GM23248 (cell line): ENCODE data around the gene EVI5L. TPM values are rescaled to one million over a fixed set of nuclear protein-coding genes. Genes with fewer than 3 reads are reported as not detected.
A peak's percentile ranks its signal among the peaks of the same experiment; 100 is the strongest.

ENCODE experiments used
- DNase-seq: peaks from one replicate; pipeline ENCODE4 v3.0.0-alpha.2; 2015
- H2AFZ ChIP-seq: fragments of 200-600 bp; sonication (generic); 2 replicates; pipeline ENCODE4 v1.6.1; 2016; ENCODE audit warnings: antibody characterized with exemption
- H3F3A ChIP-seq: fragments of 200-600 bp; sonication (generic); 2 replicates; pipeline ENCODE4 v1.6.1; 2016; ENCODE audit warnings: mild to moderate bottlenecking, antibody characterized with exemption, mixed run types; ENCODE audit not compliant: insufficient read depth
- H3K27ac ChIP-seq: fragments of 200-600 bp; sonication (generic); 2 replicates; pipeline ENCODE4 v1.5.1; 2016; ENCODE audit warnings: mild to moderate bottlenecking
- H3K27me3 ChIP-seq: fragments of 200-600 bp; sonication (generic); replicated peaks from 2 replicates; pipeline ENCODE4 v1.6.1; 2016; ENCODE audit warnings: mild to moderate bottlenecking; ENCODE audit not compliant: insufficient read depth
- H3K36me3 ChIP-seq: fragments of 200-600 bp; sonication (generic); 2 replicates; pipeline ENCODE4 v1.6.1; 2016; ENCODE audit warnings: low read depth, mild to moderate bottlenecking
- H3K4me1 ChIP-seq: fragments of 200-600 bp; sonication (generic); 2 replicates; pipeline ENCODE4 v1.6.1; 2016; ENCODE audit warnings: mild to moderate bottlenecking; ENCODE audit not compliant: insufficient read depth
- H3K4me2 ChIP-seq: fragments of 200-600 bp; sonication (generic); one replicate; pipeline ENCODE4 v1.6.1; 2016; ENCODE audit warnings: mild to moderate bottlenecking; ENCODE audit not compliant: unreplicated experiment
- H3K4me3 ChIP-seq: fragments of 200-600 bp; sonication (generic); 2 replicates; pipeline ENCODE4 v1.5.1; 2016; ENCODE audit warnings: mild to moderate bottlenecking
- H3K79me2 ChIP-seq: fragments of 200-600 bp; sonication (generic); 2 replicates; pipeline ENCODE4 v1.6.1; 2016; ENCODE audit warnings: mild to moderate bottlenecking; ENCODE audit not compliant: insufficient read depth
- H3K9ac ChIP-seq: fragments of 200-600 bp; sonication (generic); 2 replicates; pipeline ENCODE4 v1.6.1; 2016; ENCODE audit warnings: mild to moderate bottlenecking
- H3K9me2 ChIP-seq: fragments of 200-600 bp; sonication (generic); 2 replicates; pipeline ENCODE4 v1.6.1; 2016; ENCODE audit warnings: mixed run types, mild to moderate bottlenecking, moderate library complexity; ENCODE audit not compliant: insufficient read depth
- H3K9me3 ChIP-seq: fragments of 200-600 bp; sonication (generic); one replicate; pipeline ENCODE4 v1.6.1; 2017; ENCODE audit warnings: low read depth
- H4K20me1 ChIP-seq: fragments of 200-600 bp; sonication (generic); 2 replicates; pipeline ENCODE4 v1.6.0; 2016; ENCODE audit not compliant: insufficient read depth
- EZH2 ChIP-seq: fragments of 200-600 bp; sonication (generic); IDR thresholded peaks from 2 replicates; pipeline ENCODE4 v1.6.1; 2018; ENCODE audit warnings: antibody characterized with exemption, mild to moderate bottlenecking; ENCODE audit not compliant: insufficient read depth, poor library complexity, severe bottlenecking
- EZH2phosphoT487 ChIP-seq: fragments of 200-600 bp; sonication (generic); IDR thresholded peaks from 2 replicates; pipeline ENCODE4 v1.6.1; 2018; ENCODE audit warnings: antibody characterized with exemption, moderate library complexity, mild to moderate bottlenecking, low read depth; ENCODE audit not compliant: insufficient read depth
- WGBS, 2 experiments: methylation state at CpG; one replicate each; pipeline ENCODE4 v1.1.6; 2015 to 2017; ENCODE audit warnings: low lambda C conversion rate in 2 of 2, low coverage in 1 of 2; ENCODE audit errors: missing lambda C conversion rate in 2 of 2; 5-methylcytosine and 5-hydroxymethylcytosine counted together
- in situ Hi-C: fragments of 300-500 bp; cut with MboI; formaldehyde crosslinking; loops from 2 replicates; pipeline ENCODE4 v1.15.0; 2020
- polyA plus RNA-seq: library from polyadenylated mRNA; unstranded; fragments of >200 nt; fragmentation: Nextera tagmentation; extraction: Ambion mirVana; gene quantifications from 2 replicates; pipeline ENCODE4 v1.2.1, GENCODE V29; 2016
- total RNA-seq: library from RNA; depleted of rRNA; stranded (reverse); fragments of >200 nt; shearing (Covaris generic); gene quantifications from 2 replicates; pipeline ENCODE4 v1.2.3, GENCODE V29; 2014

The EVI5L gene
- total and polyA plus RNA-seq, 2 experiments from 2014 or later, result 6.9 to 24.3 TPM

- no peaks in the 10 kb centered on the region for H3F3A ChIP-seq
- no peaks in the 10 kb centered on the region for H3K36me3 ChIP-seq
- no peaks in the 10 kb centered on the region for H3K9me2 ChIP-seq
- no peak overlapping the region for H3K9ac ChIP-seq
- H3K4me3 ChIP-seq, result no peak overlapping the region
- H4K20me1 ChIP-seq, result no peaks in the 10 kb centered on the region
- in situ Hi-C loops, result no loop called here
- no peak overlapping the region for H3K4me2 ChIP-seq
- no peaks in the 10 kb centered on the region for H3K9me3 ChIP-seq
- H3K79me2 ChIP-seq, result no peaks in the 10 kb centered on the region
- H3K27me3 ChIP-seq, result no peaks in the 10 kb centered on the region
- H3K27ac ChIP-seq, result no peak overlapping the region
- DNase-seq, result peak; percentile 70
- WGBS, 2 experiments, result 22 to 34% methylated on average over 32 to 44 of the region's 45 CpGs
- no peak for TF ChIP-seq EZH2phosphoT487
- no peak for TF ChIP-seq EZH2
- H2AFZ ChIP-seq, result no peak overlapping the region
- no peaks in the 10 kb centered on the region for H3K4me1 ChIP-seq
Observed at GRCh38 chr19:7852851-7853769, 23.1 kb downstream of the EVI5L start.

DNA sequence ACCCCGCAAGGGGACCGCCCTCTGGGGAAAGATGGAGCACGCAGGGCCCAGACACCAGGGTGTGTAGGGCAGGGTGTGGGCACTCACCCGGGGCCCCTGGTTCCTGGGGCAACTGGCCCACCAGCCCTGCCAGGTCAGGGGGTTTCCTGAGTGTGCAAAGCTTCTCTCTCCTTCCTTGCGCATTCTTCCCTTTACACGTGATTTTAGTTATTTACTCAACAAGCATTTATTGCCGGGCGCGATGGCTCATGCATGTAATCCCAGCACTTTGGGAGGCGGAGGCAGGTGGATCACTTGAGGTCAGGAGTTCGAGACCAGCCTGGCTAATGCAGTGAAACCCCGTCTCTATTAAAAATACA, 23.7 kb downstream of the EVI5L start:
- H3K9me2 ChIP-seq, result no peaks in the 10 kb centered on the region
- H2AFZ ChIP-seq, result no peak overlapping the region
- H3K4me2 ChIP-seq, result no peak overlapping the region
- no peaks in the 10 kb centered on the region for H3F3A ChIP-seq
- H3K4me3 ChIP-seq, result no peak overlapping the region
- no peaks in the 10 kb centered on the region for H3K36me3 ChIP-seq
- no peaks in the 10 kb centered on the region for H3K9me3 ChIP-seq
- H3K27me3 ChIP-seq, result no peaks in the 10 kb centered on the region
- in situ Hi-C loops, result no loop called here
- no peak overlapping the region for H3K27ac ChIP-seq
- 80 to 92% methylated on average over 12 of the region's 12 CpGs for WGBS, 2 experiments
- H3K79me2 ChIP-seq, result no peaks in the 10 kb centered on the region
- DNase-seq, result no peak
- no peaks in the 10 kb centered on the region for H4K20me1 ChIP-seq
- no peak for TF ChIP-seq EZH2
- TF ChIP-seq EZH2phosphoT487, result no peak
- H3K9ac ChIP-seq, result no peak overlapping the region
- no peaks in the 10 kb centered on the region for H3K4me1 ChIP-seq

DNA sequence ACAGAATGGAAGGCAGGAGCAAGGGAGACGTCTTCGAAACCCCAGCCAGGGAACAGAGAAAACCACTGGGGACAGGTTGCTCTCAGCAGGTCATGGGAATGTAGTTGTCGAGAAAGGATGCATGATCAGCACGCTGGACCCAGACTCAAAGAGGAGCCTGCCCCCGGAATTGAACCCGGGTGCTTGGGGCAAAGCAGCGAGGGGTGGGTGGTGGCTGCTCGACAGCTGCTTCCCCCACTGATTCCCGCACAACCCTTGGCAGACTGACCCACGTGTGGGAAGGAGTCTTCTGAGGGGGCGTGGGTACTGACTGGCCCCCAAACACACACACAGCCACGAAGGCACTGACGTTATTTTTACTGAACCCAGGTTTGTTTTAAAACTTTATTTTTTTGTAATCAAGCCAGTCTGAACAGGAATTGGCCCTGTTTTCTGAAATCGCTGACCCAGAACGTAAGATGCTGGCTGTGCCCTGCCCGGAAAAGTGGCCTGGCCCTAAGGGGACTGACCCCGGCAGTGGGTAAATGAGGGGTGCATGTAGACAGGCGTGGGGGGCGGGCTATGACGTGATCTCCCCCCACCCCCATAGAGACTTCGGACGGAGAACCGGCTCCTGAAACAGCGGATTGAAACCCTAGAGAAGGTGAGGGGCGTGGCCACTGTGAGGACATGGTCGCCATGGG, 25.5 kb downstream of the EVI5L start:
- no peak overlapping the region for H3K9ac ChIP-seq
- H2AFZ ChIP-seq, result no peak overlapping the region
- no peak overlapping the region for H3K27ac ChIP-seq
- 89 to 90% methylated on average over 26 of the region's 26 CpGs for WGBS, 2 experiments
- H3K9me2 ChIP-seq, result no peaks in the 10 kb centered on the region
- no peaks in the 10 kb centered on the region for H3K36me3 ChIP-seq
- no peaks in the 10 kb centered on the region for H4K20me1 ChIP-seq
- H3K4me2 ChIP-seq, result no peak overlapping the region
- H3K4me3 ChIP-seq, result no peak overlapping the region
- TF ChIP-seq EZH2 (no peak), EZH2phosphoT487 (no peak)
- no peaks in the 10 kb centered on the region for H3K79me2 ChIP-seq
- no peaks in the 10 kb centered on the region for H3K4me1 ChIP-seq
- no peaks in the 10 kb centered on the region for H3F3A ChIP-seq
- H3K9me3 ChIP-seq, result no peaks in the 10 kb centered on the region
- H3K27me3 ChIP-seq, result no peaks in the 10 kb centered on the region
- no peak for DNase-seq
- in situ Hi-C loops, result no loop called here

DNA sequence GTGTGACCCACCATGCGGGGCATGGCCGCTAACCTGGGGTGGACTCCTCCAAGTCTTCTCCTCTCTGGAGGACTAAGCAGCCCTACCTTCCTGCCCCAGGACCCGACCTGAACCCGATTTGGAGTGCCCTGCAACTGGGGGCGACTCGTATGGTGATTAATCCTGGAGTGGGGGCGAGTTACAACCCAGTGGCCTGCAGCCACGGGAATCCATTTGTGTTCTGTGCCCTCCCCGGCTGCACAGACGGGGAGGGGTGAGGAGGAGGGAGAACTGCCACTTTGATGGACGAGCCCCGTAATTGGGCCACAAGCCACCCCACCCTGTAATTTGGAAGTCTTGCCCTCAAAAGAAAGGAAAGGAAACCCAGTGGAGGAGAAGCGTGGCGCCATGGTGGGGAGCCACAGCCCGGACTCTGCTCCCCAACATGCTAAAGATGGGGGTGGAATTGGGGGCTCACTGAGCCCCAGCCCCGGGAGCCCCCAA, 26.1 kb downstream of the EVI5L start:
- H3K4me3 ChIP-seq, result no peak overlapping the region
- H3F3A ChIP-seq, result no peaks in the 10 kb centered on the region
- H2AFZ ChIP-seq, result no peak overlapping the region
- in situ Hi-C loops, result no loop called here
- no peaks in the 10 kb centered on the region for H3K9me3 ChIP-seq
- H3K36me3 ChIP-seq, result no peaks in the 10 kb centered on the region
- no peak overlapping the region for H3K27ac ChIP-seq
- no peaks in the 10 kb centered on the region for H3K27me3 ChIP-seq
- no peak overlapping the region for H3K9ac ChIP-seq
- H3K9me2 ChIP-seq, result no peaks in the 10 kb centered on the region
- no peaks in the 10 kb centered on the region for H4K20me1 ChIP-seq
- no peaks in the 10 kb centered on the region for H3K79me2 ChIP-seq
- H3K4me2 ChIP-seq, result no peak overlapping the region
- no peaks in the 10 kb centered on the region for H3K4me1 ChIP-seq
- TF ChIP-seq EZH2phosphoT487 (no peak), EZH2 (no peak)
- WGBS, 2 experiments, result 79 to 81% methylated on average over 16 of the region's 16 CpGs
- DNase-seq, result peak; percentile 29
